H54 (cell line): Measurements from ENCODE around the gene PRDM5.
A peak's percentile ranks its signal among the peaks of the same experiment; 100 is the strongest.

Experiments used
- DNase-seq: peaks from one replicate; pipeline ENCODE4 v3.0.0; 2011; ENCODE audit warnings: low spot score, mixed read lengths; ENCODE audit not compliant: insufficient read length
- FAIRE-seq: peaks from 3 replicates; lab custom pipeline; 2011; peaks lifted over from hg19 to GRCh38; lab: Jason Lieb, UNC
- POLR2A ChIP-seq: IDR thresholded peaks from 2 replicates; pipeline ENCODE4 v1.6.1; 2011; ENCODE audit warnings: low read depth, mild to moderate bottlenecking, low read length

The PRDM5 gene

GRCh38 chr4:120923207-120923522 lies 639 bp upstream of the PRDM5 start:
- peak; percentile 20 for FAIRE-seq
- no peak for TF ChIP-seq POLR2A
- no peak for DNase-seq

GRCh38 chr4:120921456-120922380 lies 808 bp downstream of the PRDM5 start:
- FAIRE-seq (no peak), DNase-seq (peak; percentile 49)
- peak; percentile 90 for TF ChIP-seq POLR2A

GRCh38 chr4:120920666-120921065 lies 1.9 kb downstream of the PRDM5 start:
- no peak for TF ChIP-seq POLR2A
- no peak for FAIRE-seq

DNA sequence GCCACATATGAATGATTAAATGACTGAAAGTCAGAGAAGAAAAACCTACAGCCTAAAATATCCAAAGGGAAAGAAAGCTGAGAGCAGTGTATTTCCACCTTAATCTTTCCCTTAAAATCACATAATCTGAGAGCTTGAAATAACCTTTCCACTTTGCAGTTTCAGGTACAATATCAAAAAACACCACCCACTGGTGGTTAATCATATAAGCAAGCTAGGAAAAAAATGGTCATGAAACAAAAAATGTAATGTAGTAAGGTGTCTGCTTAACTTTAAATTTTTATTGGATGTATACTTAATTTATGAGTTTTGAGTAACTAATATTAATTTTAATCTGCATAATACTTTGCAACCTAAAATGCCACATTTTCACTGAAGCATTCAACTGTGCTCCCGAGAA lies 3.2 kb downstream of the PRDM5 start:
- no peak for DNase-seq
- TF ChIP-seq POLR2A: no peak
- no peak for FAIRE-seq

More at GRCh38 chr4:120920666-120921065, 1.9 kb downstream of the PRDM5 start:
- DNase-seq: no peak

DNA sequence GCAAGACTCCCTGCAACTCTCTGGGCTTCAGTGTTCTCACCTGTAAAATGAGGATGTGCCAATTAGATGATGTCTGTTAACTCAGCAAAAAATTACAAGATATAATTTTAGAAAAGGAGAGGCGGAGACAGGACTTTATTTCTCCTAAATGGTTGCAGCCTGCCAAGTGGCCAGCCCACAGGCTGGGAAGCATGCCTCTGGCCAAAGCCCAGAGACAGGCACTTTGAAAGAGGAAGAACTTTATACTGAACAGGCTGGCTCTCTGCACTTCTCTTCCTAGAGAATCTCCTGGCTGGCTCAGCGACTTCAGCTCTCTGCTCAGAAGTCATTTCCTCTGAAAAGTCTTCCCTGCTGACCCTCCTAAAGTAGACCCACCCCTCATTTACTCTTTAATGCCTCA lies 3.7 kb downstream of the PRDM5 start:
- no peak for DNase-seq
- TF ChIP-seq POLR2A: no peak

GRCh38 chr4:120918092-120918491 lies 4.4 kb downstream of the PRDM5 start:
- FAIRE-seq (no peak), DNase-seq (no peak)
- no peak for TF ChIP-seq POLR2A

More for the DNA sequence above, 3.7 kb downstream of the PRDM5 start:
- no peak for FAIRE-seq

- TF ChIP-seq POLR2A: no peak
- DNase-seq: no peak
- FAIRE-seq: no peak
Measured at GRCh38 chr4:120916937-120917336, 5.6 kb downstream of the PRDM5 start.

DNA sequence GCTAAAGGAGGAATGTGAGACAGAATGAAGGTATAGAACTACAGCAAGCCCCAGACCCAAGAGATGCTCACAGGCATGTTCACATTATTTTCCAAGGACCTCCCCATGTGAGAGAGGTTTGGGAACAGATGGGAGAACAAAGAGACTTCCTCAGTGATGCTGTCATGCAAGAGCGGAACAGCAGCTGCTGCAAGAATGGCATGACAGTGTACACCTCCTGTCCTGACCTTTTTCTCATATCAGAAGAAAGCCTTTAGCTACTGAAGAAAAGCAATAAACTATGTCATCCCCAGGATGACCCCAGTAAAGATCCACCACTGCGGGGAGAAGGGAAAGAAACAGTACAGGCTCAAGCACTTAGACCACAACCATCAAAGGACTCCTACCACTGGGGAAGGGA lies 7.2 kb downstream of the PRDM5 start:
- FAIRE-seq (no peak), DNase-seq (no peak)
- TF ChIP-seq POLR2A: no peak

DNA sequence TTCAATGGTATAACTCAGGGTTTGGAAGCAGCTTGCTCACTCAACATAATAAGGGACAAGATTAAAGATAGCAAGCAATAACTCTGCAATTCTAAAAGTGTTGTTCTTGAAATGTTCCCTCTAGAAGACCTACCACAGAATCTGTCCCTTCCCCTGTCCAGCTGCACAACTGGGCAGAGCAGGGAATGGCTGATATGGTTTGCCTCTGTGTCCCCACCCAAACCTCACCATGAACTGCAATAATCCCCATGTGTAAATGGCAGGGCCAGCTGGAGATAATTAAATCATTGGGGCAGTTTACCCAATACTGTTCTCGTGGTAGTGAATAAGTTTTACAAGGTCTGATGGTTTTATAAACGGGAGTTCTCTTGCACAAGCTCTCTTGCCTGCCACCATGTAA lies 19.1 kb downstream of the PRDM5 start:
- no peak for TF ChIP-seq POLR2A
- no peak for FAIRE-seq
- DNase-seq: no peak

GRCh38 chr4:120902925-120903324 lies 19.6 kb downstream of the PRDM5 start:
- FAIRE-seq (no peak), DNase-seq (no peak)
- no peak for TF ChIP-seq POLR2A

- no peak for FAIRE-seq
- no peak for TF ChIP-seq POLR2A
- DNase-seq: no peak
Measured at GRCh38 chr4:120901731-120902130, 20.8 kb downstream of the PRDM5 start.

DNA sequence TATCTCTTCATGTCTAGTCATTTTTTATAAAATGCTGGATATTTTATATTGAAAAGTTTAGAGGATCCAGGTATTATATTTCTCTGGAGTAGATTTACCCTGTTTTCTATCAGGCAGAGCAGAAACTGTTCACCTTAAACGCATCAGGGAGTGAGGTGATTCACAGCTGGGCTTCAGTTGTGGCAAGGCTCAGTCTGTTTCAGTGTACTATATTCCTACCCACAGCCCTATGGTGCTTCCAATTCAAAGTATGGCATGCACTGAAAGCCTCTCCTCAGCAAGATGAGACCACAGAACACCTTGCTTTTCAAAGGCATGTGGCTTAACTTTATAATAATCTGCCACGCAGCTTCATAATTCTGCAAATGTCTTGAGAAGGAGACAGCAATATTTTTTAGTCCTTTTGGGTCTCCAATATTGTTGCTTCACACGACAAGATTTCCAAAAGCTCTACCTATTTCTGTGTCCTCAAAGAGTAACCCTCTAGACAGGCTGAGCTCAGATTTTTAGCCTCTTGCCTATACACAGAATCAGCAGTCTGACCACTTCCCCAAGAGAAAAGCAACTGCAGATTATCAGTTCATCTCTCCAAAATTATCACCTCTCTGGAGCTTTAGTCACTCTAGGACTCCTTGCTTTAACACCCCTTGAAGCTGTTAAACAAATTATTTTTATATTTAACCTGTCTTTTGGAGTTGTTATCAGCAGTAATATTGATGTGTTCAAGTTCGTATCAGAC lies 24.4 kb downstream of the PRDM5 start:
- DNase-seq: no peak
- no peak for FAIRE-seq
- no peak for TF ChIP-seq POLR2A

GRCh38 chr4:120895554-120895953 lies 27.0 kb downstream of the PRDM5 start:
- FAIRE-seq (no peak), DNase-seq (no peak)
- no peak for TF ChIP-seq POLR2A

DNA sequence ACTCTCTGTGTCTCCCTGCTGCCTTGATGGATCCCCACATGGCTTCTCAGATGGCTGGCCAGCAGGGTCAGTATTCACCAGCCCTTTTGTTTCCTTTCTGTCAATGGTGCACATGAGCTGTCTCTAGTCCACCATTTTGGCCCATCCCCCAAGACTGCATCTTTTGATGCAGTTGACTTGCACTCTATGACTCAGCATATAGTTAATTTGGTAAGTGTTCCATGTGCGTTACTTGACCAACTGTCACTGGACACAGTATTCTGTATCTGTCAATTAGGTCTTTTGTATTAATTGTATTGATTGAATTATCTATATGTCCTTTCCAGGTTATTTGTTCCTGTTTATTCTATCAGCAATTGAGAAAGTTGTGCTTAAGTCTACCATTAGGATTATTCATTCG lies 29.2 kb downstream of the PRDM5 start:
- FAIRE-seq (no peak), DNase-seq (no peak)
- no peak for TF ChIP-seq POLR2A
